ENCODE results near the gene RIMS1. TPM values are rescaled to one million over a fixed set of nuclear protein-coding genes. Genes with fewer than 3 reads are reported as not detected.

The RIMS1 gene
- total RNA-seq, 6 experiments from 2014 or later = 1.5 to 2.5 (median 2.2) TPM

GRCh38 chr6:71913444-71914234, 27.3 kb downstream of the RIMS1 start:
- Mint-ChIP-seq H3K4me3 (no peak overlapping the region), H3K4me1 (ENCODE audit: low read depth) (no peaks in the 10 kb centered on the region), H3K27me3 (ENCODE audit: insufficient read depth) (peaks cover 3% of the 10 kb centered on the region; the same call in 1 of the 2 replicates), H3K36me3 (ENCODE audit: low read depth) (no peaks in the 10 kb centered on the region), H3K9me3 (no peaks in the 10 kb centered on the region), H3K27ac (no peak overlapping the region)
- DNase-seq = no peak
- no peak for TF ChIP-seq CTCF (IDR thresholded peaks at IDR 0.05)

- Mint-ChIP-seq H3K27me3 (ENCODE audit: insufficient read depth) (peaks cover 15% of the 10 kb centered on the region), H3K4me3 (no peak overlapping the region), H3K9me3 (no peaks in the 10 kb centered on the region), H3K36me3 (ENCODE audit: low read depth) (no peaks in the 10 kb centered on the region), H3K27ac (no peak overlapping the region), H3K4me1 (ENCODE audit: low read depth) (no peaks in the 10 kb centered on the region)
- no peak for DNase-seq
- no peak for TF ChIP-seq CTCF (IDR thresholded peaks at IDR 0.05)
Observed at GRCh38 chr6:71929047-71929446, 42.7 kb downstream of the RIMS1 start.

- no peak for DNase-seq
- Mint-ChIP-seq H3K27me3 (ENCODE audit: insufficient read depth) (peaks cover 10% of the 10 kb centered on the region), H3K9me3 (peaks cover 4% of the 10 kb centered on the region; the same call in 1 of the 2 replicates), H3K4me1 (ENCODE audit: low read depth) (no peaks in the 10 kb centered on the region), H3K4me3 (no peak overlapping the region), H3K36me3 (ENCODE audit: low read depth) (no peaks in the 10 kb centered on the region), H3K27ac (no peak overlapping the region)
- no peak for TF ChIP-seq CTCF (IDR thresholded peaks at IDR 0.05)
Observed at GRCh38 chr6:71933881-71934280, 47.5 kb downstream of the RIMS1 start.

GRCh38 chr6:71965404-71965803, 79.1 kb downstream of the RIMS1 start:
- Mint-ChIP-seq H3K27me3 (ENCODE audit: insufficient read depth) (peaks cover 9% of the 10 kb centered on the region), H3K4me1 (ENCODE audit: low read depth) (peaks cover 14% of the 10 kb centered on the region), H3K9me3 (no peaks in the 10 kb centered on the region), H3K36me3 (ENCODE audit: low read depth) (no peaks in the 10 kb centered on the region), H3K4me3 (peak overlapping the region; percentile 60; the same call in 1 of the 2 replicates), H3K27ac (no peak overlapping the region)
- TF ChIP-seq CTCF (IDR thresholded peaks at IDR 0.05) = no peak
- no peak for DNase-seq

- Mint-ChIP-seq H3K27ac (no peak overlapping the region), H3K27me3 (ENCODE audit: insufficient read depth) (peaks cover 6% of the 10 kb centered on the region), H3K4me1 (ENCODE audit: low read depth) (peaks cover 14% of the 10 kb centered on the region), H3K36me3 (ENCODE audit: low read depth) (no peaks in the 10 kb centered on the region), H3K4me3 (peak overlapping the region; percentile 7; the same call in 1 of the 2 replicates), H3K9me3 (no peaks in the 10 kb centered on the region)
- DNase-seq = peak; percentile 75
- TF ChIP-seq CTCF (IDR thresholded peaks at IDR 0.05) = no peak
Observed at GRCh38 chr6:71967436-71967835, 81.1 kb downstream of the RIMS1 start.

Measured in HFFc6 (cell line).